Spleen (tissue), 11 donors: ENCODE data around the gene TOP2B. TPM values are rescaled to one million over a fixed set of nuclear protein-coding genes. Genes with fewer than 3 reads are reported as not detected.

ENCODE experiments used
- DNase-seq: peaks from one replicate; pipeline ENCODE4 v3.0.0-alpha.2; 2020
- H3K27ac ChIP-seq, 8 donors: fragments of 200-600 bp; sonication (generic) in 7 of 8; 1 replicate in 4 of 8; 2 replicates in 4 of 8; pipeline versions ENCODE4 v1.5.0 to v1.8.0; 2016 to 2021; ENCODE audit warnings: inconsistent platforms in 4 of 8, mild to moderate bottlenecking in 4 of 8, moderate library complexity in 1 of 8
- H3K27me3 ChIP-seq, 7 donors: fragments of 200-600 bp; sonication (generic) in 6 of 7; replicated peaks in 1 of 7; 1 replicate in 4 of 7; 2 replicates in 3 of 7; pipeline versions ENCODE4 v1.5.0 to v1.8.0; 2016 to 2021; ENCODE audit warnings: inconsistent platforms in 3 of 7, mild to moderate bottlenecking in 1 of 7
- H3K36me3 ChIP-seq, 6 donors: fragments of 200-600 bp; sonication (generic) in 5 of 6; 1 replicate in 4 of 6; 2 replicates in 2 of 6; pipeline versions ENCODE4 v1.5.0 to v1.8.0; 2016 to 2021; ENCODE audit warnings: inconsistent platforms in 2 of 6
- H3K4me1 ChIP-seq, 6 donors: fragments of 200-600 bp; sonication (generic) in 5 of 6; 1 replicate in 3 of 6; 2 replicates in 3 of 6; pipeline versions ENCODE4 v1.5.0 to v1.8.0; 2016 to 2021; ENCODE audit warnings: inconsistent platforms in 3 of 6
- H3K4me3 ChIP-seq, 8 donors: fragments of 200-600 bp; sonication (generic) in 7 of 8; 1 replicate in 4 of 8; 2 replicates in 4 of 8; pipeline versions ENCODE4 v1.5.0 to v1.8.0; 2016 to 2021; ENCODE audit warnings: inconsistent platforms in 4 of 8, mild to moderate bottlenecking in 4 of 8, moderate library complexity in 2 of 8
- H3K9me3 ChIP-seq, 8 donors: fragments of 200-600 bp; sonication (generic) in 7 of 8; 1 replicate in 4 of 8; 2 replicates in 4 of 8; pipeline versions ENCODE4 v1.5.0 to v1.8.0; 2016 to 2021; ENCODE audit warnings: inconsistent platforms in 4 of 8
- CTCF ChIP-seq, 11 experiments: fragments of 200-600 bp in 7 of 11; fragments of 450-650 bp in 4 of 11; sonication (generic) in 4 of 11; IDR thresholded peaks in 8 of 11; conservative IDR thresholded peaks in 3 of 11; 1 replicate in 7 of 11; 2 replicates in 4 of 11; pipeline versions ENCODE4 v1.4.0 to v1.8.0; 2016 to 2021; ENCODE audit warnings: antibody characterized with exemption in 11 of 11, inconsistent platforms in 4 of 11, mild to moderate bottlenecking in 1 of 11
- POLR2A ChIP-seq, 3 donors: fragments of 450-650 bp; IDR thresholded peaks; one replicate each; pipeline ENCODE4 v1.5.1; 2017; ENCODE audit warnings: antibody characterized with exemption in 3 of 3, mild to moderate bottlenecking in 1 of 3
- POLR2AphosphoS5 ChIP-seq, 3 donors: sonication (generic); formaldehyde crosslinking; IDR thresholded peaks; one replicate each; pipeline ENCODE4 v1.5.1; 2017; ENCODE audit warnings: antibody characterized with exemption in 3 of 3
- WGBS, 5 donors: extraction: QIAGEN DNeasy Blood & Tissue Kit in 3 of 5; methylation state at CpG; one replicate each; pipeline versions ENCODE4 v1.1.5 to v1.1.7; 2013 to 2018; 5-methylcytosine and 5-hydroxymethylcytosine counted together
- intact Hi-C: fragments of 100-400 bp; cut with DNase I; formaldehyde crosslinking; loops from one replicate; pipeline ENCODE4 v1.15.0; 2023; ENCODE audit warnings: low total_unique reads
- polyA plus RNA-seq, 3 donors: library from polyadenylated mRNA; stranded (reverse); fragments of 200-250 nt; gene quantifications; one replicate each; pipeline ENCODE4 v1.2.1, GENCODE V29; 2013
- total RNA-seq, 7 donors: library from RNA; depleted of rRNA in 3 of 7; stranded (reverse); fragments of >200 nt in 3 of 7; fragmentation: NEBNext Ultra II Directional in 4 of 7; extraction: Animal tissue kit (Norgen Biotek cat#: 25700) in 4 of 7; gene quantifications; one replicate each; pipeline versions ENCODE4 v1.1.0 to v1.2.1, GENCODE V29; 2016 to 2021
- donor health status: healthy with polysubstance abuse.
- donor health status: DM: no; HTN: no; CAD: no; lungs with moderate emphysema.
- donor health status: DM: no; HTN: no; CAD: no.
- donor health status: Bipolar disorder and iron deficiency.
- donor health status: healthy.
- donor health status: DM: no; HTN: no; CAD: no.
- donor health status: DM: yes; HTN: yes; CAD: no.

Gene TOP2B
- total and polyA plus RNA-seq, 10 donors, result 56.2 to 135 (median 118) TPM

DNA sequence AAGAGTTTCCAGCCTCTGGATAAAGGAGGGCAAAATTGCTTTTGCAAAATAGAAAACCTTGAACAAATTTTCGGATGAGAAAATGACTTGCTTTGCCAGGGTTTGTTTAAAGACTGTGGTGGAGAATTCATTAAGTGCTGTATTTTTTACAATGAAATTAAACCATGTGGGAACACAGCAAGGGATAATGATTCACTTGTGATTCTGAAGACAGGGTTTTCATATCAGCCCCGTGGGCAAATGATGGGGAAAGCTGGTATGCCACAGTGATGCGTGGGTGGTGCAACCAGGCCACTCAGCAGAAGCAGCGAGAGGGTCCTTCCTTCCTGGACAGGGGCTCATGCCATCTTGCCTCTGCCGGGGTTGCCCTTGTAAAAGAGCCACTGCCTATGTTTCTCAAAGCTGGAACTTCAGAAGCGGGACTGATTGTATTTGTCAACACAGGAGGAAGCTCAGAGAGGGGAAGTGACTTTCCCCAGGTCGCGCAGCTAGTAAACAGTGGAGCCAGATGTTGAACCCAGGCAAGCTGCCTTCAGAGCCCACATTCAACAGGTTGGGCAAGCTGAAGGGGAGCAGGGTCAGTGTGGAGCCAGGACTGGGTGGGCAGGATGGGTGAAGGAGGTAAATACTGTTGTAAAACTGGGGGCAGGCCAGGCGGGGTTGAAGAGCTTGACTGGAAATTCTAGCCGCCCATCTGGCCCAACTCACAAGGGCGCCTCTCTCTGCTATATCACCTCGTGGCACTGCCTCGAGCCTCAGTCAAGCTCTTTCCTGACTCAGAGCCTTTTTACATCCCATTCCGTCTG is 79.1 kb downstream of the TOP2B start:
- Histone ChIP-seq H3K27me3 (no peaks in the 10 kb centered on the region), H3K36me3 (peaks cover 0 to 17% (median 0%) of the 10 kb centered on the region in 6 donors), H3K9me3 (no peaks in the 10 kb centered on the region), H3K4me3 (no peak overlapping the region), H3K27ac (no peak overlapping the region), H3K4me1 (no peaks in the 10 kb centered on the region)
- no peak for DNase-seq
- intact Hi-C loops, result no loop called here
- TF ChIP-seq POLR2A (IDR thresholded peaks at IDR 0.05) (no peak), CTCF (IDR thresholded peaks at IDR 0.05 in 8 of 11, conservative IDR thresholded peaks at IDR 0.05 in 3 of 11) (no peak), POLR2AphosphoS5 (IDR thresholded peaks at IDR 0.05) (no peak)
- 71 to 84% (median 81%) methylated on average over 14 of the region's 14 CpGs for WGBS, 5 donors

DNA sequence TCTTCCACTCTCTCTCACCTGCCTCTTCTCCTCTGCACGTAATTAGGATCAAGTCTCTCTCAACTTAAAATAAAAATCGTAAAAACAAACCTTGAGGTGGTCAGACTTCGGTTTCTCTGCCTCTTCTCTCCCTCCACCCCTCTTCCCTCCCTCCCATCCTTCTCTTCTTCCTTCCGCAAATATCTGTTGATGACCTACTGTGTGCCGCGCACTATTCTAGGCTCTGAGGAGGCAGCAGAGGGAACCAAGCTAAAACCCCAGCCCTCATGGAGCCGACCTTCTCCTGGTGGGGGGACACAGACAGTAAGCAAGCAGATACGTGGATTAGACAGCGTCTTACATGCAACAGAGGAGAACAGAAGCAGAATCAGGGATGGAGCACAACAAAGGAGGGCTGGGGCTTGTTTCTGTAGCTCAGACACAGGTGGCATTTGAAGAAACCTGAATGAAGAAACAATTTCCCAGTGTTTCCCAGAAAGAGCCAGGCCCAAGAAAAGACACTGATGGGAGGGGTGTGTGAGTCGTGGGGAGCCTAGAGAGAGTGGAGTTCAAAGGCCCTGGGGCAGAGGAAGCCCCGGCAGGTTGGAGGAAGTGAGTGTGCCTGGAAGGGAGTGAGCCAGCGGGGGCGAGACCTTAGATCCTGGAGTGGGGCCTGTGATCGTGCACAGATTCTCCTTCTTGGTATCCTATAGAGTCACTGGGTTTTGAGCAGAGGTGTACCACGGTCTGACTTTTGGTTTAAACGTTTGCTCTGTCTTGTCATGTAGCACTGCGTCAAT is 80.5 kb downstream of the TOP2B start:
- Histone ChIP-seq H3K27me3 (no peaks in the 10 kb centered on the region), H3K27ac (no peak overlapping the region), H3K36me3 (peaks cover 0 to 17% (median 0%) of the 10 kb centered on the region in 6 donors), H3K4me3 (no peak overlapping the region), H3K9me3 (no peaks in the 10 kb centered on the region), H3K4me1 (no peaks in the 10 kb centered on the region)
- no peak for TF ChIP-seq POLR2AphosphoS5 (IDR thresholded peaks at IDR 0.05)
- TF ChIP-seq CTCF (IDR thresholded peaks at IDR 0.05 in 8 of 11, conservative IDR thresholded peaks at IDR 0.05 in 3 of 11), result no peak
- 84 to 87% (median 86%) methylated on average over 17 of the region's 17 CpGs for WGBS, 5 donors
- intact Hi-C loops, result no loop called here
- no peak for DNase-seq

GRCh38 chr3:25583343-25583742 is 81.4 kb downstream of the TOP2B start:
- H3K4me3 ChIP-seq, result no peak overlapping the region
- H3K4me1 ChIP-seq, result no peaks in the 10 kb centered on the region
- H3K9me3 ChIP-seq, result no peaks in the 10 kb centered on the region
- 87 to 94% (median 93%) methylated on average over 6 to 10 of the region's 10 CpGs for whole genome bisulfite sequencing, 5 donors
- no peak overlapping the region for H3K27ac ChIP-seq
- H3K36me3 ChIP-seq, result peaks cover 0 to 17% (median 0%) of the 10 kb centered on the region in 6 donors
- intact Hi-C loops, result no loop called here
- no peak for DNase-seq
- no peak for TF ChIP-seq CTCF (IDR thresholded peaks at IDR 0.05 in 8 of 11, conservative IDR thresholded peaks at IDR 0.05 in 3 of 11)
- TF ChIP-seq POLR2AphosphoS5 (IDR thresholded peaks at IDR 0.05), result no peak
- TF ChIP-seq POLR2A (IDR thresholded peaks at IDR 0.05), result no peak
- no peaks in the 10 kb centered on the region for H3K27me3 ChIP-seq

DNA sequence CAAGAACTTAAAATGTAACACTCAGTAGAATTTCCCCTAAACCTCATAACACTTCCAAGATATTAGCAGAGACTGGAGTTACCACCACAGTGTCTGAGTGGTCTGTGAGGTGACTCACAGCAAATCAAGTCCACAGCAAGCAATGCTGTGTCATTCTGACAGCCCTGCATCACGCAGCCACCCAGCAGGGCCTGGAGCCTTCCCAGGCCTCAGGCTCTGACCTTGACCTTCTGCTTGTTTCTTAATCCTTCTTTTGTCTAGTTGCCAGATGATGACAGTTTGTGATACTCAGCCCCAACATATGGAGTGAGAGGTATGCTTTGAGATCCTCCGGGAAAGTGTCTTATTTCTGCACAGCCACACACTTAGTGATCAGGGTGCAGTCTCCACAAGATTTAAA is 82.5 kb downstream of the TOP2B start:
- Histone ChIP-seq H3K36me3 (peaks cover 0 to 17% (median 0%) of the 10 kb centered on the region in 6 donors), H3K4me1 (no peaks in the 10 kb centered on the region), H3K9me3 (no peaks in the 10 kb centered on the region), H3K27me3 (no peaks in the 10 kb centered on the region), H3K4me3 (no peak overlapping the region), H3K27ac (no peak overlapping the region)
- TF ChIP-seq POLR2A (IDR thresholded peaks at IDR 0.05), result no peak
- no peak for TF ChIP-seq POLR2AphosphoS5 (IDR thresholded peaks at IDR 0.05)
- no peak for TF ChIP-seq CTCF (IDR thresholded peaks at IDR 0.05 in 8 of 11, conservative IDR thresholded peaks at IDR 0.05 in 3 of 11)
- no peak for DNase-seq
- intact Hi-C loops, result no loop called here
- WGBS, 5 donors, result 80 to 93% (median 85%) methylated on average over 2 of the region's 2 CpGs
